ENCODE results near the gene MND1. TPM values are rescaled to one million over a fixed set of nuclear protein-coding genes. Genes with fewer than 3 reads are reported as not detected.
A peak's percentile ranks its signal among the peaks of the same experiment; 100 is the strongest.
"Not testable (repeated sequence)": the region's sequence is repeated elsewhere in the genome, so short reads cannot be mapped to it uniquely, and the experiment has no call there.

MND1 gene
- total and polyA plus RNA-seq, 8 donors, result 0.25 to 0.70 (median 0.35) TPM; not detected in 3

GRCh38 chr4:153451911-153452657 is 107.6 kb downstream of the MND1 start:
- FAIRE-seq (no peak), ATAC-seq (peak; percentile 66 to 81 (median 76)), DNase-seq (peak; percentile 29 to 72 (median 43))
- intact Hi-C loops (cut with DNase I), result no loop called here
- 51 to 54% methylated on average over 27 of the region's 27 CpGs for WGBS, 2 donors
- H3K4me3 ChIP-seq, result no peak overlapping the region
- no peaks in the 10 kb centered on the region for H3K36me3 ChIP-seq
- peaks cover 9 to 13% (median 11%) of the 10 kb centered on the region in 3 donors for H3K4me1 ChIP-seq
- no peak for TF ChIP-seq CTCF (IDR thresholded peaks at IDR 0.05)
- H3K27me3 ChIP-seq, result no peaks in the 10 kb centered on the region
- H3K27ac ChIP-seq, result peak overlapping the region in 3 of 4 donors; percentile 26 to 62 (median 56)
- H3K9me3 ChIP-seq, result no peaks in the 10 kb centered on the region

- peak; percentile 85 to 94 (median 90) for ATAC-seq
- H3K4me1 ChIP-seq, result peaks cover 9 to 13% (median 11%) of the 10 kb centered on the region in 3 donors
- FAIRE-seq, result no peak
- no peak for TF ChIP-seq CTCF (IDR thresholded peaks at IDR 0.05)
- no peaks in the 10 kb centered on the region for H3K9me3 ChIP-seq
- peak in 3 of 6 donors; percentile 49 to 53 (median 53) for DNase-seq
- WGBS, 2 donors, result 81 to 90% methylated on average over 4 of the region's 4 CpGs
- intact Hi-C loops (cut with DNase I), result no loop called here
- no peak overlapping the region for H3K4me3 ChIP-seq
- peak overlapping the region in 2 of 4 donors; percentile 56 to 62 for H3K27ac ChIP-seq
- H3K36me3 ChIP-seq, result no peaks in the 10 kb centered on the region
- no peaks in the 10 kb centered on the region for H3K27me3 ChIP-seq
Measured at GRCh38 chr4:153452658-153453378, 108.3 kb downstream of the MND1 start.

- H3K4me3 ChIP-seq, result no peak overlapping the region
- peak in 1 of 6 donors; percentile 6 for DNase-seq
- WGBS, 2 donors, result 88% methylated on average over 7 to 8 of the region's 8 CpGs
- ATAC-seq, result no peak
- peaks cover 9 to 13% (median 11%) of the 10 kb centered on the region in 3 donors for H3K4me1 ChIP-seq
- FAIRE-seq, result no peak
- no peaks in the 10 kb centered on the region for H3K36me3 ChIP-seq
- no peaks in the 10 kb centered on the region for H3K27me3 ChIP-seq
- intact Hi-C loops (cut with DNase I), result no loop called here
- no peaks in the 10 kb centered on the region for H3K9me3 ChIP-seq
- peak overlapping the region in 1 of 4 donors; percentile 5 for H3K27ac ChIP-seq
- no peak for TF ChIP-seq CTCF (IDR thresholded peaks at IDR 0.05)
Measured at GRCh38 chr4:153453402-153453801, 108.9 kb downstream of the MND1 start.

GRCh38 chr4:153458969-153459368 is 114.5 kb downstream of the MND1 start:
- no peak for ATAC-seq
- H3K27ac ChIP-seq, result no peak overlapping the region
- DNase-seq, result no peak
- intact Hi-C loops (cut with DNase I), result no loop called here
- H3K4me3 ChIP-seq, result no peak overlapping the region
- H3K27me3 ChIP-seq, result no peaks in the 10 kb centered on the region
- WGBS, 2 donors, result 53 to 55% methylated on average over 1 of the region's 1 CpG
- H3K9me3 ChIP-seq, result no peaks in the 10 kb centered on the region
- H3K36me3 ChIP-seq, result no peaks in the 10 kb centered on the region
- H3K4me1 ChIP-seq, result peaks cover 0 to under 1% (median 0%) of the 10 kb centered on the region in 3 donors
- no peak for TF ChIP-seq CTCF (IDR thresholded peaks at IDR 0.05)
- FAIRE-seq, result no peak

GRCh38 chr4:153461549-153461948 is 117.1 kb downstream of the MND1 start:
- not testable (repeated sequence) for ATAC-seq, FAIRE-seq, DNase-seq, H3K4me3 ChIP-seq, H3K27ac ChIP-seq, H3K36me3 ChIP-seq, H3K27me3 ChIP-seq, H3K9me3 ChIP-seq
- H3K4me1 ChIP-seq, result peaks cover 0 to 12% (median 0%) of the 10 kb centered on the region in 3 donors
- intact Hi-C loops (cut with DNase I), result loop anchor here in 1 of 3 donors (10.0 kb wide), 1 partner anchor 113 kb away; no protein-coding TSS in a partner anchor
- WGBS, 2 donors, result 95 to 96% methylated on average over 4 of the region's 4 CpGs

Measured in pancreas (tissue), 10 donors.